Measurements from ENCODE around the gene KRTAP4-8.
"Not testable (repeated sequence)": the region's sequence is repeated elsewhere in the genome, so short reads cannot be mapped to it uniquely, and the experiment has no call there.

GRCh38 chr17:41123991-41124371 lies 26.0 kb upstream of the KRTAP4-8 start, which contains the start of gene KRTAP4-12:
- not testable (repeated sequence) for TF ChIP-seq POLR2AphosphoS5 (IDR thresholded peaks at IDR 0.05; ENCODE audit: low read depth, low read length); REST (IDR thresholded peaks at IDR 0.05; ENCODE audit: insufficient read depth in 1 of 2, low read depth in 2 of 2, low read length in 2 of 2); TAF1 (IDR thresholded peaks at IDR 0.05; ENCODE audit: borderline replicate concordance, insufficient read depth, low read length); SIN3A (IDR thresholded peaks at IDR 0.05; ENCODE audit: borderline replicate concordance, insufficient read depth, low read length)

Measured in PFSK-1 (cell line).